CD4-positive, alpha-beta T cell treated with Interleukin-15 for 4 hours (primary cell): Measurements from ENCODE around the gene NUP153.

Experiments used
- DNase-seq: peaks from one replicate; pipeline ENCODE4 v3.0.0-alpha.2; 2020; ENCODE audit warnings: low spot score

Gene NUP153

GRCh38 chr6:17662585-17662984, 44.1 kb downstream of the NUP153 start:
- no peak for DNase-seq

DNA sequence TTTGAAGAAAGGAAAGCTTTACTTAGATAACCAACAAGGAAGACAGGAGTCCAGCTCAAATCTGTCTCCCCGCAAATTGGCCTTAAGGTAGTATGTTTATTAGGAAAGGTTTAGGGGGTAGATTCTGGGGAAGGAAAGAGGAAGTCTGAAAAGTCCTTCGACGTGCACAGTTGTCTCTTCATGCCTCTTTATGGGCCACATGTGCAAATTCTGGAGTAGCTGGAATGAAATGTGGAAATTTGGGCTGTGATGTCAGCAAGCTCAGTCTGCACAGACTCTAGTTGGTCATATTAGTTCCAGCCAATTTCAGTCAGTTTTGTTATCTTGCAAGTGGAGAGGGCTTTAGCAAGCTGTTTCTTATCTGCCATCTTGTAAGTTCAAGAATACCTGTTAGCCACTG, 50.1 kb downstream of the NUP153 start:
- no peak for DNase-seq

- no peak for DNase-seq
Measured at GRCh38 chr6:17656092-17656491, 50.6 kb downstream of the NUP153 start.

- no peak for DNase-seq
Measured at GRCh38 chr6:17653198-17653882, 53.4 kb downstream of the NUP153 start.

- no peak for DNase-seq
Measured at GRCh38 chr6:17650656-17651309, 55.9 kb downstream of the NUP153 start.

GRCh38 chr6:17648745-17649144, 58.0 kb downstream of the NUP153 start:
- DNase-seq = no peak

GRCh38 chr6:17640477-17640917, 66.2 kb downstream of the NUP153 start:
- DNase-seq = no peak

GRCh38 chr6:17638212-17638715, 68.5 kb downstream of the NUP153 start:
- no peak for DNase-seq

DNA sequence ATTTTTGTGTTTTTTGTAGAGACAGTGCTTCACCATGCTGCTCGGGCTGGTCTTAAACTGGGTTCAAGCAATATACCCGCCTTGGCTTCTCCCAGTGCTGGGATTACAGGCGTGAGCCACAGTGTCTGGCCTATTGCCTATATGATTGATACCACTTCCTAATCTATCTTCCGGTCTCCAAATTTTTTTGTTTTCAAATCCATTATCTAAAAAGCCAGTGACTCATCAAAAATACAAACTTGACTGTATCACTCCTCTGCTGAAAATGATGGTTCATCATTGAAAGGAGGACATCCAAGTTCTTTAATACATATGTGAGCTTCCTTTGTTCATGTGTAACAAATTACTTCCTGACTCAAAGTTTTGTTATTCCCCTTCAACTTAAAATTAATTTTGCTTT, 71.2 kb downstream of the NUP153 start:
- no peak for DNase-seq

- DNase-seq = peak; percentile 44
Measured at GRCh38 chr6:17633465-17634188, 73.1 kb downstream of the NUP153 start.

GRCh38 chr6:17632934-17633333, 73.8 kb downstream of the NUP153 start:
- DNase-seq = no peak

- no peak for DNase-seq
Measured at GRCh38 chr6:17630511-17631073, 76.1 kb downstream of the NUP153 start.

DNA sequence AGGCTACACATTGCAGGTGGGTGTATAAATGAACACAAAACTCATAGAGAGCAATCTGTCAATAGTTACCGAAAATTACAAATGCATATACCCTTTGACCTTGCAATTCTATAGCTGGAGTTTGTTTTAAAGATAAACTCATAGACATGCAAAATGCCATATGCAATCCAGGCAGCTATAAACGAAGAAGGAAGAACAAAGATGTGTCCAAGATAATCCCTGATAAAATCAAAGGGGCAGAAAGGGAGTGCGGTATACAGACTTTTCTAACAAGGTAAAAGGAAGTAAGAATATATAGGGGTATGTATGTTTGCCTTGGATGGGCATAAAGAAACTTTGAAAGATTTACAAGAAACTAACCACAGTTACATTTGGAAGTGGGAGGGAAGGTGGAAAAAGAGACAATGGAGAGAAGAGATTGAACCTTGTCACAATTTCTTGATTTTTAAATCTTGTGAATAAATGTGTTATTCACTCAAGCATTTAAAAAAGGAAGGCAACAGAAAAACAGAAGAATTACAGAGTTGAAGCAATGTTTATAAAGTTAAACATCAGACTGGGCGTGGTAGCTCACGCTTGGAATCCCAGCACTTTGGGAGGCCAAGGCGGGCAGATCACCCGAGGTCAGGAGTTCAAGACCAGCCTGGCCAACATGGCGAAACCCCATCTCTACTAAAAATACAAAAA, 76.8 kb downstream of the NUP153 start:
- no peak for DNase-seq

- DNase-seq = no peak
Measured at GRCh38 chr6:17628873-17629272, 77.9 kb downstream of the NUP153 start.

GRCh38 chr6:17624396-17624795, 82.3 kb downstream of the NUP153 start:
- DNase-seq = no peak

DNA sequence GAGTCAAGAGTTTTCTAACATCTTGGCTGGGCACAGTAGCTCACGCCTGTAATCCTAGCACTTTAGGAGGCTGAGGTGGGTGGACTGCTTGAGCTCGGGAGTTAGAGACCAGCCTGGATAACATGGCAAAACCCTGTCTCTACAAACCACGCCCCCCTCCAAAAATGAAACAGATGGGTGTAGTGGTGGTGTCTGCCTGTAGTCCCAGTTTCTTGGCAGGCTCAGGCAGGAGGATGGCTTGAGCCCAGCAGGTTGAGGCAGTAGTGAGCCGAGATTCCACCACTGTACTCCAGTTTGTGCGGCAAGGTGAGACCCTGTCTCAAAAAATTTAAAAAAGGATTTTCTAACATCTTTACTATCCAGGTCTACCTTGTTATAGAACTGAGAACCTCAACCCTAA, 84.6 kb downstream of the NUP153 start:
- no peak for DNase-seq

GRCh38 chr6:17621003-17621402, 85.7 kb downstream of the NUP153 start:
- DNase-seq = no peak

DNA sequence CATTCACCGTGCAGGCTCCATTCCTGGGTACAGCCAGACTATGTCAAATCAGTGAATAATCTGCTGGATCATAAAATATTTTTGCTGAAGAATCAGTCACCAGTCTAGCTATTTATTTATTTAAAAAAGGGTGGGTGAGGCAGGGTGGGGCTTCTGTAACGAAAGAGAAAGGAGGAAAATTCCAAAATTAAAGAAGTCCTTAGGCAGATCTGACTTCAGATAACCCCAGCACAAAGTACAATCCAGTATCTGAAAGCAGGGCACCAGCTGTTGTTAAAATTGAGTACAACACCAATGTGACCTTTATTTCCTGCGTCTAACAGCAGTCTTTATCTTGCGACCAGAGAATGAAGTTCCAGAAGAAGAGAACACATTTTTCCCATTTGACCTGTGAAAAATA, 90.9 kb downstream of the NUP153 start:
- no peak for DNase-seq

- DNase-seq = no peak
Measured at GRCh38 chr6:17612048-17612447, 94.7 kb downstream of the NUP153 start.

DNA sequence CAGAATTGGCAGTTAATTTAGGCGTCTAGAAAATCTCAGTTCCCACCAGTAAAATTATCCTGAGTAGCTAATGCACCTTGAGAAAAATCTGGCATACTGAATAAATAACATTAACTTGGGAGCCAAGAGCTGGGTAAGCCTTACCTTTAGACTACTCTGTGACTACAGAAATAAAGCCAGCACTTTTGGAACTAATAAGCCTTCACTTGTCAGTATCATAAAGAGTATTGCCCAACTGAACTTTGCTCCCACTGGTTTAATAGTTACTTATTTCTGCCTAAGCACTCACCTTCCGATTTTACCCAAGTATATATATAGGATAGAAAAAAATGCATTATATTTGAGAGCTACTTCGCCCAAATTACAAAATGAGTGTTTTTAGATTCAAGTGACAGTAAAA, 95.9 kb downstream of the NUP153 start:
- no peak for DNase-seq

DNA sequence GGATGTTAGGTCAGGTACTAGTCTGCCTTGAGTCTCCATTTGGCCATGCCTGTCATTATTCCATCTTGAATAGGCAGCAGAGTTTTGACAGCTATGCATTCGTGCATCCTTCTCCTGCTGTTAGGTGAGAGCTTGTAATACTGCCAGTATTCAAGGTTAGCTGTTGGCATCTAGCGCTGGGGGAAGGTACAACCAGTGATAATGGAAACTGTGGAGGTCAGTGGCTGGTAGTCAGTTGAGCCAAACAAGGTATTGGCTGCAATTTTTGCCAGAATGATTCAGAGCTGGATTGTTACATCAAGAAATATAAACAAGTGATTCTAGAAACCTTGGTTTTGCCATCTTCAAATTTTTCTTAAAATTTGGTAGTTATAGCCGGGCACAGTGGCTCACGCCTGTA, 100.1 kb downstream of the NUP153 start:
- no peak for DNase-seq

DNA sequence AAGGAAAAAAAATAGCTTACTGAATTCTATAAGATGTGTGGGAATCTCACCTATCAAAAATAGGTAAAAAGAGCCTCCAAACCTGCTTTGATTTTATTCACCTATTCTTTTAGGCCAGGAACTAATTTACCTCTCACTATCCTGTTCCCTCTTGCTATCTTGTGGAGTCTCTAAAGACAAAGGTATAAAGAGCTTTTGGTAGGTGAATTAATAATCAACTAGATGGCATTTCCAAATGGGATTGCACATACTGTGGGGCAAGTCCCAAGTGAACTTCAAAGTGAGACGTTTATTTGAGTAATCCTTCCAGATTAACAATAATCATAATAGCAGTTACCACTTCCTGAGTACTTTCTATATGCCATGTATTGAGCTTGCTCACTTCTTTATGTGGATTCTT, 103.8 kb downstream of the NUP153 start:
- no peak for DNase-seq
